ENCODE data around the gene RINL. TPM values are rescaled to one million over a fixed set of nuclear protein-coding genes. Genes with fewer than 3 reads are reported as not detected.

The RINL gene
- polyA plus RNA-seq, 4 donors = 7.5 to 9.9 (median 8.9) TPM

DNA sequence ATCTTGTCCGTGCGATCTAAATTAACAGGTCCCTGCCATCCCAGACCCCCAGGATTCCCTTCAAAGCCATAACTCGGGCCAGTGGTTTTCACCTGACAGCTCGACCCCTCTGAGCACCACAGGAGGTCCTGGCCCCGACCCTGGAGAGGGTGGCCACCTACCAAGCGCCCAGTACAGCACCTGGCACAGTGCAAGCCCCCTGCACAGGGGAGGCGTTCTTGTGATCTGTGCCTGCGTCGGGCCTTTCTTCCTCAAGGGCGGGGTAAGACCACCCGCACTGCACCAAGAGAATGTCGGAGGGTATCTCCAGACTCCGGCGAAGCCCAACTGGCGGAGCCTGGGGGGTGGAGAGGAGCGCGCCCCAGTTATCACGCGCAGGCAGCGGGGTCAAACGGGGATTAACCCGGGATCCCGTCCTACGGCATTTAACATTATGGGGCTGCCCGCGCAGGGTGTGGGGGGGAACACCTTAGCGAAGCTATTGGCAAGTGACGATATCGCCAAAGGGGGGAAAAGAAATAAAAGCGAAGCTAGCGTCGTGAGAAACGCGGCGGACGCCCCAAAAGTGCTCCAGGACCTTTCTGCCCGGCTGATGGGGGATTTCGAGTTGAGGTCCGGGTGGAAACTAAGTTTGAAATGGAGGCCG is 27.0 kb downstream of the RINL start:
- no peak for DNase-seq (ENCODE audit: low read depth in 4 of 4, low spot score in 3 of 4)

DNA sequence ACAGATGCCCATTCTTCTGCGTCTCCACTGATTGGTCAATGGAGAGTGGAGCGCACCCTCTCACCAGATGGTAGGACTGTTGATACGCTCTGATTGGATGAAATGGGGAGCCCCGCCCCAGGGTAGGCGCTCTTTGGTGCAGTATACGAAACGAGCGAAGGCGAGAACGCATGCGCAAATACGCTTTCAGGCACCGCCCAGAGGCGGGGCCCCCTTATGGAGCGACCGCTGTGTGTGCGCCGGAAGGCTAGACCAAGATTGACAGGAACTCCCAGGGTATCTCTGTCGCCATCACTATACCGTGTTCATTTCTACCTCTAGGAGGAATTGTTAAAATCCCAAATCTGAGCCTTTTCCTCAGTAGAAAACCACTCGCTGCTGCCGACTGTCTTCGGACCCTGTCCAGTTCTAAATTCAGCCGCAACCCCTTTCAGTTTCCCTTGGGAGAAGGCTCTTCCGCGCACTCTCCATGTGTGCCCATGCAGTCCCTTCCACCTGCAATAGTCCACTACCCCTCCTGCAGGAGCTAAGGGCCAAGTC is 27.6 kb downstream of the RINL start:
- peak in 2 of 4 donors; percentile 100 for DNase-seq (ENCODE audit: low read depth in 4 of 4, low spot score in 3 of 4)

DNA sequence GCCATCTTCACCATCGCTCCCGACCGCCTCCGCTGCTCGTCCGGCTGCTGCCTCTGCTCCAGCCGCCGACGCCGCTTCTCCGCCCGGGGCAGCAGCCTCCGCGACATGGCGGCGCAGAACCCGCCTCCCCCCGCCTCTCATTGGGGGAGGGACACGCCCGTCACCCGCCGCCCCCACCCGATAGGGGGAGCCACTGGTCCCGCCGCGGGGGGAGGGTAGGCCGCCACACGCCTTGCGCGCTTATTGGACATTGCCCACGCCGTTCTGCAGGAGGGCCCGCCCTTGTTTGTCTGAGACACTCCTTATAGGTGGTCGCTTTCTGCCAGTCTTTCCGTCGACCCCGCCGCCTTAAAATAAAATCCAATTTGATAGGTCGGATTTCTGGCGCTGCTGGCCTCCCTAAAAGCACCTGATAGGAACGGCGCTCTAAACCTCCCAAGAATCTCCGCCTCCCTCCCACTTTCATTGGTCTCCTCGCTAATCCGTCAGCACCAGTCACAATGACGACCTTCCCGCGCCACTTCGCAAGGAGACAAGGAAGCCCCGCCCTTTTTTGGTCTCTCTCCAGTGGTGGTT is 28.1 kb downstream of the RINL start, which contains the start of gene HNRNPL:
TSS of gene HNRNPL (minus strand) at position 127 of the 576 bp plus-strand sequence. CDS start at position 107, 20 bp downstream.
- DNase-seq (ENCODE audit: low read depth in 4 of 4, low spot score in 3 of 4) = peak in 2 of 4 donors; percentile 100

DNA sequence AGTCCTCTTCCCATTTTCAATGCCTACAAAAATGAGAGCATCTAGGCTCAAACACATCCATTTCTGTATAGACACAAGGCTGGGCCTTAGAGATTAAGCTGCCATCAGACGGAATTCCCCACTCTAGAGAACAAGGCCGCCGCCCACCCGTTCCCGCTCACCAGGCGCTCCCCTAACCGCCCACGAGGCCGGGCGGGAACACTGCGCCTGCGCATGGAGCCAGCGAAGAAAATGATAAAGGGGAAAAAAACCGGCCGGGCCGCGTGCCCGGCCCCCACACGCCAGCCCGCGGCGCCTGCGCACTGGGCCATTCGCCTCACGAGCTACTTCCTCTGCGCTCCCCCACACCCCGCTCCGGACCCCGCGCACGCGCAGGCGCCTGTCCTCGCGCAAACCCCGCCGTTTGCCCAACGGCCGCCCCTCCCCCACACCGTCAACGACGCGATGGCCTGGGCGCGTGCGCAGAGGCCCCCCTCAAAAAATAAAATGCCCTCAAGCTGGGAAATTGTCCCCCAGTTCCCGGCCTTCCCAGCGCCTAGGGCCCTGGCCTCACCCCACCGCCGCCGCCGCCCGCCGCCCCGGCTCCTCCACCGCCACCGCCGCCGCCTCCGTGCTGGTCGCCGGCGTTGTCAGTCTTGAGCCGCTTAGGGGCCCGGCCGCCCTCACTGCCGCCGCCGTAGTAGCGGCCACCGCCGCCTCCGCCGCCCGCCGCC is 28.8 kb downstream of the RINL start:
- DNase-seq (ENCODE audit: low read depth in 4 of 4, low spot score in 3 of 4) = peak; percentile 92 to 94 (median 93)

DNA sequence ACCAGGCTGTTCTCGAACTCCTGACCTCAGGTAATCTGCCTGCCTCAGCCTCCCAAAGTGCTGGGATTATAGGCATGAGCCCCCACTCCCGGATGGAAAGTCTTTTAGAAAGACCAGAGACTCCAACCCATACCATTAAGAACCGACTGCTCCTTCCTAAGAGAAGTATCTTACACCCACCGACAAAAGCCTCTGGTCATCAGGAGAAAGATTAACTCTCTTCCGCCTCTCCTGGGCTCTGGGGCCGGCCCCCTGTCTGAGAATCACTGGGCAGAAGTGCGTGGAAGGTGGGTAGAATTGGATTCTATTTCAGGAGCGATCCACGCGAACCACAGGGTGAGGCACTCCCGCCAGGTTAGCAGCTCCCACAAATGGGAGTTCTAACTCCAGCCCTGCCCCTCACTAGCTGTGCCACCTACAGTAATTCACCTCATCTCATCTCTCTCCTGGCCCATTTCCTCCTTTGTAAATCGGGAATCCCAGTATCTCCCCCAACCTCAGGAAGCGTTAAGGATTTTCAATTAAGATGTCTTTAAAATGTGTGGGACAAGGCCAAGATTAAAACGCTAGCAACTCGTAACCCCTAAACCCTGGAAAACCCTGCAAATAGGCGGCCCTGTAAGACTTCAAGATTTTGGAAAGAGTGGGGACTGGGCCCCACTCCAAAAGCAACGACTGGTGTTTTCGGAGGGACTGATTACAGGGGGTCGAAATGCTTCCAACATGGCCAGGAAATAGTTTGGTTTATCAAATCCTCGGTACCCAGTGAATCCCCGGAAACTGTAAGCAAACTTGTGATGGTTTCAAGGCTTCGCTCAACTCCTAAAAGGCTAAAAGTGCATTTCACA is 29.6 kb downstream of the RINL start:
- DNase-seq (ENCODE audit: low read depth in 4 of 4, low spot score in 3 of 4) = no peak

DNA sequence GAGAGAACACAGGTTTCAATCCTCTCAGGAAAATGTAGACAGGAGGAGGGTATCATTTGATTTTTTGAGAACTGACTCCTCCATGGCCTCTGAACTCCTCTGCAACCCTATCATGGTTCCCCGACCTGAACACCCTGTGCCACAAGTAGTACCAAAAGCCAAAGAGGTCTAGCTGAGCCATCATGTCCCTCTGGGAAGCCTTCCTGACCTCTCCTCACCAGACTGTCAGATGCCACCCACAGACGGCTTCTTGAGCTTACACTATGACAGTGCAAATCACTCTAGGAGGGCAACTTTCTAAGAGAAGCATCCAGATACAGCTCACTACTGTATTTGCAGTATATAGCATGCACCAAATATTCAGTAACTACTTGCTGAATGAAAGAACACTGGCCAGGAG is 32.0 kb downstream of the RINL start:
- no peak for DNase-seq (ENCODE audit: low read depth in 4 of 4, low spot score in 3 of 4)

DNA sequence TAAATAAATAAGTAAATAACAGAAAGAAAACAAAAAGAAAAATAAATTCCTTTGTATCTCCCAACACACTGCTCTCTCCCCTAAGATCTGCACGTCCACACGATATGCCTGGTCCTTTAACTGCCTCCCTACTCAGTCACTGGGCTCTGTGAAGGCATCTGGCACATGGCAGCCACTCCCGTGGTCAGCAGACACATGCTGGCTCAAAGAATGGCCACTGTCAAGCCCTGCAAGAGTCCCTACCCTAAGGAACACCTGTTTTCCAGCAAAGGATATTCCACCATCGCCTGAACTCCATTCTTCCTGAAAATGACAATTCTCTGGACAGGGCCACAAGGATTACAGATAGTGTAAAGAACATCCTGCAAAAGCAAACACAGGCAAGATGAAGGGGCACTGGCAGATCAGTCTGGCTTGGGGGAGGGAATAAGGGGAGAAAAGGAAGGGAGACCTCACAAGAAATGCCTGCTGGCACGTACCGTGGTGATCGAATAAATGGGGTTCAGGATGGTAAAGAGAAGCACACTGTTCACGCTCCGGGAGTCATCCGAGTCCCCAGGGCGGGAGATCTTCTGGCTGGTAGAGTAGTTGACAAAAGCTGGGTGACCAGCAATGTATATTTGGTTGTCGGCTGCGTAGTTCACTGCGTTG is 32.6 kb downstream of the RINL start:
- DNase-seq (ENCODE audit: low read depth in 4 of 4, low spot score in 3 of 4) = no peak

DNA sequence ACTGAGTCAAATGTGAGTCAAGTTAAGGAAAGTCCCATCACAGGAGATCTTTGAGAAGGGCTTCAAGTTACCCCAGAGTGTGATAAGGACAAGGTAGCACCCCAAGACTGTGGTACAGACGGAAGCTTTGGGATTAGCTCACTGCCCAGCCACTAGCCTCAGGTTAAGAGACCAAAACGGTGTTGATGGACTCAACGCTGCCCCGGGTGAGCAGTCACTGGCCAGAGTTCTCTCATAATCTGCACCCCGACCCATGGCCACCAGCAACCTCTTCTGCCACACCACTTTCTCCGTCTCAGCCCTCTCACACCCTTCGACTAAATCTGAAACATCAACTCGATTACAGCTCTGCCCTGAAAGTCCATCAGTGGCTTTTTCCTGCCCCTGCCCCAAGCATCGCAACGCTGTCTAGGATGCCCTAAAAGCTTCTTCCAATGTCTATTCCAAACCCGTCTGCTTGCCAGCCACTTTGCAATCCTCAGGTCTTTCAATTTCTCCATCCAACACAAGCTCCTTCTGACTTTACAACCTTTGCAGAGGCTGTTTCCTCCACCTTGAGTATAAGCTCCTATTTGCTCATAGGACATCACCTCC is 33.9 kb downstream of the RINL start:
- DNase-seq (ENCODE audit: low read depth in 4 of 4, low spot score in 3 of 4) = no peak

DNA sequence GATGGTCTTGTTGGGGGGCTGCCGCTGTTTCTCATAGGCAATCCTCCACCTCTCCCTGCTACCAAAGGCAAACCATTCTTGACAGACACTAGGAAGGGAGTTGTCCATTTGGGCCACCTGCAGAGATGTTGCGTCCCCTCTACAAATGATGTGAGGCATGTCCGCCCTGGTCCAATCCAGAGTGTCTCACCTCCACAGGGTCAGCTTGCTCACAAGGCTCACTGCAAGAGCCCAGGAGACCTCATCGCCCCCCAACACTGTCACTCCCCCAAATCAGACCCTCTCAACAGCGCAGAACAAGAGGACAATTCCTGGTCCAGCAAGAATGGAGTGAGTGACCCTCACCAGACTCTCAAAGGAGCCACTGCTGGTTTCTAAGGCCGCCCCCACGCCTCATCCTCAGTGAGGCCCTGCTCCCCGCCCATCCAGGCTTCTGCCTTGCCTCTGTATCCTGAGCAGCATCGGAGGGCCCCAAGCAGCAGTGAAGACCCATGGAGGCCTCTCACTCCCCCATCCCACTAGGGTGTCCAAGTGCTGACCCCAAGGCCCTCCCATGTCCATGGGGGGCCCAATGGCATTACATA is 34.8 kb downstream of the RINL start:
- no peak for DNase-seq (ENCODE audit: low read depth in 4 of 4, low spot score in 3 of 4)

DNA sequence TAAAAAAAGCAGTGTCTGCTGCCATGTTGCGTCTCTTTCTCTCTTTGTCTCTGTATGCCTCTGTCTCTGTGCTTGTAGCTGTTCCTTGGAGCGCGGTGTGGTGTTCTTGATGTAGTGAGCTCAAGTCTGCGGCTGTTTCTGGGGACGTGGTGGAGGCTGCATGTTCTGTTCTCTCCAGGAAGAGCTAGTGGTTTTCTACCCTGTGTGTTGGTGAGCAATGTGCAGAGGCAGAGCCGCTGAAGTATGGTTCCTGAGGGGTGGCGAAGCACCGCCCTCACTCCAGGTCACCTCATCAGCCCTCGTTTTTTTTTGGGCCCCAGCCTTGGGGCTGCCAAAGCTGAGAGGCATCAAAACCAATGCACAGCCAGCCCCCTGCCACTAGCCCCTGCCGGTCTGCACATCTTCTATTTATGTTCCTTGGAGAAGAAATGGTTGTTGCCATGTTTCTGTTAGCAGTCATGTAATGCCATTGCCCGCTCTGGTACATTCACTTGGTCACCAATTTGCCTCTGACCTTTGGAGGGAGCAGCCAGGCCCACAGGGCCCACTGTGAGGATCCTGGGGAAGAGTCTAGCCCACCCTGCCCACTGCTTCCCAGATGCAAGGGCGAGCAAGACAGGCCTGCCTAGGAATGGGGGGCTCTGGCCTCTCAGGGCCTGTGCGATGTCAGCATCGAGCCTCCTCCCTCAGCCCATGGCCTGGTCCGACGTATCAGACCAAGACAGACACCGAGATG is 35.5 kb downstream of the RINL start:
- DNase-seq (ENCODE audit: low read depth in 4 of 4, low spot score in 3 of 4) = no peak

DNA sequence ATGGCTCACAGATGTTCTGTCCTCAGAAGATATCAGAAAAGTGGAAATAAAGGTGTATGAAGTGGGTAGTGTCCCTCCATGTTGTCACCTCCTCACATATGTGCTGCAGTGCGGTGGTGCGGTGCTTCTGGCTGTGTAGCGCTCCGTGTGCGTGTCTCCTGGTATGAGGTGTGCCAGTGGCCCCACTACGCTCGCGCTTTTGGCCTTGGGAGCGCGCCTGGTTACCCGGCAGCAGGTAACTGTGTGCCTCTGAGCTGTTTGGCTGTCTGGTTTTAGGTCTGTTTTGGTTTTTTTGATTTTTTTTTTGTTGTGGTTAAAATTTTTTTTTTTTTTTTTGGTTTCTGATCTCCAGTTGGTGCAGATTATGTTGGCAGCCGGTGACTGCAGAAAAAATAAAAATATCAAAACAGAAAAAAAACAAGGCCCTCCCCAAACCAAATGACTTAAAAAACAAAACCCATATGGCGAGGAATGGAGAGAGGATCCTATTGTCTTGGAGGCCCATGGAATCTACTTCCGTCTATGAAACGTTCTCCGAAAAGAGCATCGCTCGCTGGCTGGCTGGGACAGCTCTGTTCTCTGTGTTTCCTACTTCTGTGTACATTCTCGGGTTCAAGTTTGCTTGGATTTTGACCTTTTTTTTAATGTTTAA is 36.2 kb downstream of the RINL start:
- DNase-seq (ENCODE audit: low read depth in 4 of 4, low spot score in 3 of 4) = no peak

DNA sequence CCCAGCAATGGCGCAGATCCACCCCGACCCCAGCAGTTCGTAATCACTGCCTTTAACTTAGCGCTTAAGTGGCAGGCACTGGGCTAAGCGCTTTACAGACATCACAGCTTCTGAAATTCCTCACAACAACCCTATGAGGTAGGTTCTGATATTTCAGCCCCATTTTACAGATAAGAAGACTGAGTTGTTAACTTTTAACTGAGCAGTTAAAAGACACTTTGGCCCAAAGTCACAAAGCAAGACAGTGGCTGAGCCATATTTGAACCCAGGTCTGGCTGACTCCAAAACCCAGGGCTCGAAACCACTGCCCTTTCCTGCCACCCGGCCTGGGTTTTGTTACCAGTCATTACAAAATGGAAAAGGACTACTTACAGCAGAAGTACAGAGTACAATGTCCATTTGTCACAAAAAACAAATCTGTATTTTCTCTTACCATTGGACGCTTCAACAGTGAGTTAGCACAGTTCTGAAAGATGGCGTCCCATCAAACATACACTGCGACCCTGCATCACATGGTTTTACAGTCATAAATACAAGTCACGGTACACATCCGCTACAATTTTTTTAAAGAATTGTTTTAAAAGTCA is 36.8 kb downstream of the RINL start:
- no peak for DNase-seq (ENCODE audit: low read depth in 4 of 4, low spot score in 3 of 4)

DNA sequence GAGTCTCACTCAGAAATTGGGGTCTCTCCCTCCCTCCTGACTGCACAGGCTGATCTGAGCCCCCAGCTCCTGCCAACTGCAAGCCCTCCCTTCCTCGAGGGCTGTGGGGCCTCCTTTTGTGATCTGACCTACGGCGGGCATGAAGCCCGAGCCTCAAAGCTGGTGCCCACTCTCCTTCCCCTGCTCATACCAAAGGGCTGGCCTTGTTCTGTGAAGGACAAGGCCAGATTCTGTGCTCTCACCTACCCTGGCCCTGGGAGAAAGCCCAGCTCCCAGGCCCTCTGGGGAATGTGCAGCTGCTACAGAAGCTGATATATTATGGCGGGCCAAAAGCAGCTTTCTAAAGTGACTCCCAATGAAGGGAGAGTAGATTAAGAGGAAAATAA is 37.5 kb downstream of the RINL start:
- no peak for DNase-seq (ENCODE audit: low read depth in 4 of 4, low spot score in 3 of 4)

DNA sequence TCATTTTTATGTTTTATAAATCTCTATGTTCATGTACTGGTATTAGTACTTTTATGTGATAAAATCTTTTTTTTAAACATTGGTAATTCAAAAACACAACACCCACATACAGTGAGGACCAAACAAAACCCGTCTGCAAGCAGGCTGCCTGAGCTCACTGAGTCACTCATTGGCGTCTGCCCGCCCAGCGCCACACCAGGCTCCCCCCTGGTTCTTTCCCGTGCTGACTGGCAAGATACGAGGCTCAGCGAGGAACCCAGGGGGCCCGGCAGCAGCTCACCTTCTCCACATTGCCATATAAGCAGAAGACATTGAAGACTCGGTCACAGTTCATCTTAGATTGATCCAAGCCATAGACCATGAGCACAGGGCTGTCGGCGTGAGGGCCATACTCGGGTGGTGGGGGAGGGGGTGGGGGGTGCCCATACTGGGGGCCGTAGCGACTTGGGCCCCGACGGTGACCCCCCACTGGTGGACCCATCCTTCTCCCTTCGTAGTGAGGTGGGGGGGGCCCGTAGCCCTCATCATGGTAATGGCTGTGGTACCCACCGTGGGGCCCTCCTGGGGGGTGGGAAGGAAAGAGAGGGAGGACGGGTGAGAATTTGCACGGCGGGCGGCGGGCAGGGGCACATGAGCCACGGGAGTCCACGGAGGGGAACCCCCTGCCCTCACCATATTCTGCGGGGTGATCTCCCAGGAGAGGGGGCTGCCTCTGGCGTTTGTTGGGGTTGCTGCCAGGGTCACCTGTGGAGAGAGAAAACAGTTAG is 38.1 kb downstream of the RINL start:
- DNase-seq (ENCODE audit: low read depth in 4 of 4, low spot score in 3 of 4) = no peak

DNA sequence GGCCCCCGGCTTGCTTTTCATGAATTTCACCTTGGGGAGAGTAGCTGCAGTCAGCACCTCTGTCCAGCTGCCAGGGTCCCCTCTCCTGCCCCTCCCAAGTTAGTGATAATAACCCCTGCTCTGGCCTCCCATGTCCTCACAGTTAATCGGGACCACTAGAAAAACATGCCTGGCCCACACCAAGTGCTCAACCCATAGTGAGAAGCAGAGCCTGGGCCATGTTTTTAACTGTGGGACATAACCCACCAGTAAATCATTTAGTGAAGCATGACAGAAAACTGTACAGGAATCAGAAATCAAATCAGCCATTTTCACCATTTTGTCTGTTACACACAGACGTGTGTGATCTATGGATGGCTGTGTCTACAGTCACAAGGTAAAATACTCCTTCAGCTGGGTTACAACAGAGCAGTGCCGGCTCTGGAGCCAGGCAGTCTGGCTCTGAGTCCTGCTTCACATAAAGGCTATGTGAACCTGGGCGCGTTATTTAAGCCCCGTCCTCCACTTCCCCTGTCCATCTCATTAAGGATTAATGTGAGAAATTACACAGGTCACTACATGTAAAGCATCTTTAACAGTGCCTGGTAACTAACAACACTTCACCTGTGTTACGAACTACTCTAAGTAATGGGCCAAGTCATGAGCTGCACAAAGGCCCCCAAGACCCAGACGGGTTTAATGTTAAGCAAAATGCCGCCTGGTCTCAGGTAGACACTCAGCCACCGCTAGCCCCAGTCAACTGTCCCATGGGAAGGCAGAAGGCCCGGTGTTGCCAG is 38.9 kb downstream of the RINL start:
- no peak for DNase-seq (ENCODE audit: low read depth in 4 of 4, low spot score in 3 of 4)

DNA sequence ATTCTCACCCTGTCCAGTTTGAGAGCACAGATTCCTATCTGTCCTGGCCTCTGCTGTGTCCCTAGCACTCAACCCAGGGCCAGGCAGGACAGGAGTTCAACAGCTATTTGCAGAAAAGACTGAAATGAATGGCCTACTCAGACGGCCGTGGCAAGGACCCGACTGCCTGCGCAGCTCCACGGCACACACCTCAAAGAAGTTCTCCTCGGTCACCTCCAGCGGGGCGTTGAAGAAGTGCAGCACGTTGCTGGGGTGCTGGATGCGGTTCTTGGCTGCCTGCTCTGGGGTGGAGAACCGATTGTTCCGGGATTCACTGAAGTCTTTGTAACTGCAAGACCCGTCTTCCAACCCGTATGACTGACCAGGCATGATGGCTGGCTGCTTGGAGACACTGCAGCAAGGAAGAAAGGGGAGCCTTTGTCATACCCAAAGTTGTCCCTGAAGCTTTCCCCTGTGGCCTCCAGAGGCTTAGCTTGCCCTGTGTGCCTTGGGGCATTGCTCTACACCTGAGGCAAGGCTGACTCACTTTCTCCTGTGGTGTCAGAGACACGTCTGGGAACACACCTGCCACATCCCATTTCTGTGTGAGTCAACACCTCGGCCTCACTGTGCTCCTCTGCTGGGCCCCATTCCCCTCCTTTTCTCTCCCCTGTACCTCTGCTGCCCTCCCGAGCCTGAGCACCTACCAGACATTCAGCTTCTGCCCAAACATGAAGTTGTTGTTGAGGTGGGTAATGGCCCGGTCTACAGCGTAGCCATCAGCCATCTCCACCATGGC is 39.7 kb downstream of the RINL start:
- no peak for DNase-seq (ENCODE audit: low read depth in 4 of 4, low spot score in 3 of 4)

All from right renal pelvis (tissue), 4 donors.